CD4-positive, alpha-beta T cell treated with Interleukin-12 subunit alpha and Interleukin-12 subunit beta, for 1 hour (primary cell): Measurements from ENCODE around the gene ASTN1.

Experiments
- DNase-seq: peaks from one replicate; pipeline ENCODE4 v3.0.0-alpha.2; 2020

ASTN1 gene

DNA sequence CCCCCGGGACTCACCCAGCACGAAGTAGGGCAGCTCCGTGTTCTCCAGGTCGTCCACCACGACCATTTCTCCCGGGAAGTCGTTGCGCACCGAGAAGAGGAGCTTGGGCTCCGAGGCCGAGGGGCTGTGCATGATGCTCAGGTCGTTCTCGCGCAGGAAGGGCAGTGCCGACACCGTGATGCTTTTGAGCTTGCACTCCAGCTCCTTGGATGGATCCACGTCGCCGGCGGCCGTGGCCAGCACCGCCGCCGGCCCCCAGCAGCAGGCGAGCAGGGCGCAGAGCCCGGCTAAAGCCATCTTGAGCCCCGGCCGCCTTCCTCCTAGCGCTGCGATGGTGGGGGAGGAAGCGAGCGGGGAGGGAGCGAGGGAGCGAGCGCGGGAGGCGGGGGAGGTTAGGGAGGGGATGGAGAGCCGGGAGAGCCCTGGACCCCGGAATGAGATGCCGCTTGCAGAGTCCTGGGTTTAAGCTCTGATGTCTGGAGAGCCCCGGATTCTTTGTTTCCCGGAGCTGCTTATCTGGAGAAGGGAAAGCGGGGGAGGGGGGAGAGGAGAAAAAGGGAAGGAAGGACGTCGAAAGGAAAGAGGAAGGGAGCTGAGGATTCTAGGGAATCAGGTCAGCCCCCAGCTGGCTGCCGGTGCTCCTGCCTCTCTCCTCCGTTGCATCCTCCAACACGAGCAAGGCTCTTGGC lies at the start of gene ASTN1:
ASTN1 (minus strand) TSS at position 333 of the 689 bp plus-strand sequence; CDS start at position 297, 36 bp downstream.
- DNase-seq = no peak

DNA sequence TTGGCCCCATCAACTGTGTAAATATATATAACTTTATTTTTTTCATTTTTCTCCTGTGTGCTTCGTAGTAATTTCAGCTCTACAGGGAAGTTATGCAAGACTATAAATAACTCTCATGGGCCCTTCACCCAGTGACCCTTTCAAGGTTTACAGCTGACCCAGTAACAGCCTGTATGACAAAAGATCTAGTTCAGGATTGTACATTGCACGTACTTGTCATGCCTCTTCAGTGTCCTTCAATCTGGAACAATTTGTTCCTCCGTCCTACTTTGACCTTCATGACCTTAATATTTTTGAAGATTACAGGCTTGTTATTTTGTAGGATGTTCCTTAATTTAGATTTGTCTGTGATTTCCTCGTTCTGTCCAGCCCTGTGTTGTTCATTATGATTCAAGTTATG lies 46.7 kb upstream of the ASTN1 start:
- DNase-seq = no peak

GRCh38 chr1:177210071-177210470 lies 45.6 kb upstream of the ASTN1 start:
- no peak for DNase-seq

DNA sequence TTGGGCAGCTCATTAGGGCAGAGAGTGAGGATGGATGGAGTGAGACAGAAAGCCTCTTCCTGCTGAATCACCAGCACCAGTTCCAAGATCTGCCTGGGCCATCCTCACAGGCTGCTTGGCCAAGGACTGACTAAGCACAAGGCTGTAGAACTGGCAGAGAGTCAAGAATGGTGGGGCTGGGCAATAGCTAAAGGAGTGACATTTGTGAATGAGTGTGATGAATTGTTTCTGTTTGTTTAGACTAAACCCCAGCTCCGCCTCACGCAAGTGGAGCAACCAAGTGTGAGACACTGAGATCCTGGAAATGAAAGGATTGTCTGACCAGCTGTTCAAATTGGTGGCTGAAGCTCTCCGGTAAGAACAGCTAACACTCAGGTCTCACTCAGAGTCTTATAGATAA lies 44.8 kb upstream of the ASTN1 start:
- DNase-seq = no peak

DNA sequence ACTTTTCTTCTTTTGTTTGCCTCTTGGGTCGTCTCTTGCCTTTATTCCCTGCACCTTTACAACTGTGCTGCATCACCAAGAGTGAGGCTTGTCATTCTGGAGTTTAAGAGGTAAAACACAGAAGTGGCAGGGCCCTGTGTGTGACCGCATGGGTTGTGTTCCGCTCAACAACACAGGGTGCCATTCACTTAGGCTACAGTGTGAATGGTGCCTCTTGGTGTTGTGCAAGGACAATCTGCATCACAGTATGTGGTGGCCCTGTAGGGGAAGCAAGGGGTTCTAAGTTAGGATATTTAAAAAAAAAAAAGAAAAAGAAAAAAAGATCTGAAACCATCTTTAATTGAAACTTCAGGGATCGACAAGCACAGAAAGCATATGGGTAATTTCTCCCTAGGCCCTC lies 44.4 kb upstream of the ASTN1 start:
- DNase-seq = no peak

GRCh38 chr1:177206831-177207355 lies 42.4 kb upstream of the ASTN1 start:
- no peak for DNase-seq

- DNase-seq = no peak
Measured at GRCh38 chr1:177200290-177200689, 35.8 kb upstream of the ASTN1 start.

- DNase-seq = no peak
Measured at GRCh38 chr1:177198243-177198642, 33.7 kb upstream of the ASTN1 start.

- no peak for DNase-seq
Measured at GRCh38 chr1:177190308-177190970, 25.9 kb upstream of the ASTN1 start.

GRCh38 chr1:177186639-177187038 lies 22.1 kb upstream of the ASTN1 start:
- DNase-seq = no peak

GRCh38 chr1:177185209-177185608 lies 20.7 kb upstream of the ASTN1 start:
- DNase-seq = no peak

DNA sequence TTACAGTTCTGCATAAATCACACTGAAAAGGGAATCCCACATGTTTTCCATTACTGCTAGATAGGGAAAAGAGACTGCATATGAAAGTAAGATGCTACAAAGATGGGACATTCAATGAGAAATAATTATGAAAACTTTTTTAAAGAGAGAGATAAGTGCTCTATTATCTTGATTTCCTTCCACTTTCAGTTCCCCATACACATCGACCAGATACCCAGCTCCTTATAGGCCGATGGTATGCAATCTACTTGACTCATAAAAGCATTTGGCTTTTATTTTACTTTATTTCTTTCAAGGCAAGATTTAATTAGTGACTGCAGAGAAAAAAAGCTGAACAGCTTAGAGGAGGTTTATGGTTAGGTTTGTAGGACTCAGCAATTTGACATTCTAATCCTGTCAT lies 19.3 kb upstream of the ASTN1 start:
- DNase-seq = no peak

DNA sequence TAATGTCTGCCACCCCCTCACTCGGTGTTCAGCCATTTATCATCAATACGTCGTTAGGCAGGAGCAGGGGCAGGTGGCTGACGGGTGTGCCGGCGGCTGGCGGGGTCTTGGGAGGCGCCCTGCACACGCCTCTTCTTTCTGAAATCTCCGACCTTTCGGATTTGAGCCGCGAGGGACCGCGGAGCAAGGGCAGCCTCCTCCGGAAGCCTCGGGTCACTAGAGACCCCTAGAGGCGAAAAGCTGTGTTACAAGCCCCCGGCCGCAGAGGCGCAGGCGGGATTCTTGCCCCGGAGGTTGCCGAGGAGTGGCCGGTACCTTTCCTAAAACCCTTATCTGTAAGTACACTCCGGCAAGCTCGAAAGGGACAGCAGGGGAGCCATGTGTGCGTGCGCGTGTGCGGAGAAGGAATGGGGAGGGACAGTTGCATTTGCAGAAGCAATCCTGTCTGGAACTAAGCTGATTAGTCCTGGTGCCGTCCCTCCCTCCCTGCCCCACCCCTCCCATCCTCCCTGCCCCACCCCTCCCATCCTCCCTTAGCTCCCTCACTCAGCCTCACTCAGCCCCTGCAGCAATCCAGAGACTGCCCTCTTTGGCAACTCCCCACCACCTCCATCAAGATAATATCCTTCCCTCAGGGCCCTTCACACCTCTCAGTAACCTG lies 17.2 kb upstream of the ASTN1 start:
- peak; percentile 8 for DNase-seq

GRCh38 chr1:177181280-177181630 lies 16.7 kb upstream of the ASTN1 start:
- DNase-seq = no peak

DNA sequence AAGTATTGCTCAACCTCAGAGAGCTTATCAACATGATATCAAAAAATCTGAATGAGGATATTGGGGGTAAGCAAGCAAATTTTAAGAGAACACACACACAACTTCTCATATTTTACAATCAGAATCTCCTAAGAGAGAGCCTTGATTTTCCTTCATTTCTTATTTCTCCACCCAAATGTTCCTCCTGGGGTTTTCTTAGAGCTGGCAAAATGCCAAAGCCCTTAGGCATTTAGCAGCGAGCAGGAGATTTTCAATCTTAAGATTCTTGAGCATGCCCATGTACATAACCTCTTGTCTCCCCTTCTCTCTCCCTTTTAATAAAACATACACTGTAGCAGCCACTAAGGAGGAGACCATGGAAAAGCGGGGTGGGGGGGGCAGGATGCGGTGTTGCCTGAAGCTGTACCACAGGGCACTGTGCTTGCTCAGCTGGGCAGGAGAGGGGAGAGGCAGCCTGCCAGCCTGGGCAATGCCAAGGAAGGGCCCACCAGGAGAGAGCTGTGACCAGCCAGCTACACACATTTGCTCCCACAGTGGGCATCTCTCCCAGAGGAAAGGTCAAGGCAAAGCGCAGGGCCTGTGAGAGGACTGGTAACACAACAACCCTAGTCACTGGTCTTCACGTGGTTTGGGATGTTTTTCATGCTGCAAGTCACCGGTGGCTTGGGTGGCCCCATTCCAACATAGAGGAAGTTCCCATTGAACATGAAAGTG lies 10.6 kb upstream of the ASTN1 start:
- no peak for DNase-seq

- DNase-seq = no peak
Measured at GRCh38 chr1:177173976-177174375, 9.5 kb upstream of the ASTN1 start.

DNA sequence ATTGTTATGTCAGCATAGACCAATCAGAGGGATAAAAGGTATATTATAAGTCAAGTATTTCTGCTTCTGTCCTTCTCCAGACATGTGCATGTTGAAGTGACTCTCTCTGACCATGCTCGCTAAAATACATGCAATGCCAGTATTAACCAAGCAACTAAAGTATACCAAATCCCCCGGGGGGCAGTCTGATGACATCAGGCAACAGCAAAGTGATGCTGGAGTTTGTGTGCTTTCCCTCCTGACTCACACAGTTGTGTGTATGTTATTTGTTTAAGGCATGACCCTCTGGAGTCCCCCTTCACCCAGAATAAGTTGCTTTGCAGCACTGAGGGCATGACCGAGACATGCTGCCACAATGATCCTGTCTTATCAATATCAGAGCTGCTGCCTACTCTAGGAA lies 8.4 kb upstream of the ASTN1 start:
- DNase-seq = no peak

- no peak for DNase-seq
Measured at GRCh38 chr1:177172272-177172671, 7.8 kb upstream of the ASTN1 start.

DNA sequence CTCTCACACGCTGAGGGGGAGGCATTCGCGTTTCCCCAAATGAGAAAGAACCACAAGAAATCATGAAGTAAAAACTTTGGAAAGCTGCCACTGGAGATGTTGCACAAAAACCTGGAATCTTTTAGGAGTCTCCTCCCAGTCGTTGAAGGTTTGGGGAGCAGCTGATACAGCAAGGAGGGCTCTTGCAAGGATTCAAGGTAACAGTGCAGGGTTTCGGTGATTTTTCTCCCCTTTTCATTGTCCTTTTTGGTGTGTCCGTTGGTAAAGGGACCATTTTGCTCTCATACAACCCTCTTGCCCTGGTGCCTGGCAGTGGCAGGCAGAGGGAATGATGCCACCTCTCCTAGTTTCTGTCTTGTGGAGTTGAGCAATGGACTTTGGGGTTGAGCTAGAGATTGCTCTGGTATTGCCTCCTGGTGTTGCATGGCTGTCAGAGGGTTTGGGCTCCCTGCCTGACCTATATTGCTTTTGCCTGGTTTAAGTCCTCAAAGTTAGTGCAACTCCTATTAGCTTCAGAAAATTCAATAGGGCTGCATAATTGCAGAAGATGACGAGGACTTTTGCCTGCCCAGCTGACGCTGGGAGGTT lies 7.1 kb upstream of the ASTN1 start:
- DNase-seq = no peak

- DNase-seq = no peak
Measured at GRCh38 chr1:177170756-177171535, 6.4 kb upstream of the ASTN1 start, which contains the start of gene BRINP2. Gene BRINP2, plus strand, starts transcription at chr1:177170958. Its CDS starts 58,919 bp downstream, at chr1:177229877.

- no peak for DNase-seq
Measured at GRCh38 chr1:177165069-177165439, 542 bp upstream of the ASTN1 start.

DNA sequence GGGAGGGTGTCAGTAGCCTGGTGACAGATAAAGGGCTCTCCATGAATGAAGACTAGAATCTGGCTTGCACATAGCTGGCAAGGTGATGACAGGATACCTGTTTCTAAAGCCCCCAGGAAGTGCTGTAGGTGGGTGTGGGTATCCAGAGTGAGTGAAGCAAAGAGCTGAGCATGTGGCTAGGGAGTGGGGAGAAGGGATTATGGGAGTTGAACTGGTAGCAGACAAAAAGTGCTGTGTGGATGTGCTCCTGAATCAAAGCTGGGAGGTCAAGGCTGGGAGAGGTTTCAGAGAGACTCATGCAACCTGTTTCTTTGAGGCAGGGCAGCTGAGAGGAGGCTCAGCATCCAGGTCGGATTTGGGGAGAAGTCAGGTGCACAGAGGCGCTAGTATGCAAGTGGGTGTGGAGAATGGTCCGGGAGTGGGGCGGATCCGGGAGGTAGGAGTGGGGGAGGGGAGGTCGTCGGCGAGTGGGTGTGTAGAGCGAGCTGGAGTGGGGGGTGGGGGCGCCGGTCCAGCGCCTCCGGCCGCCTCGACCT lies 600 bp downstream of the ASTN1 start:
- no peak for DNase-seq
